Kidney epithelial cell (primary cell): ENCODE measurements around the gene SMAP2. TPM values are rescaled to one million over a fixed set of nuclear protein-coding genes. Genes with fewer than 3 reads are reported as not detected.

ENCODE experiments used
- DNase-seq: peaks from one replicate; pipeline ENCODE4 v3.0.0-alpha.2; 2010; ENCODE audit warnings: low read depth
- H3K27me3 ChIP-seq: 2 replicates; pipeline ENCODE4 v1.6.0; 2011; ENCODE audit warnings: low read length; ENCODE audit not compliant: control insufficient read depth, insufficient read depth
- H3K36me3 ChIP-seq: 2 replicates; pipeline ENCODE4 v1.5.1; 2011; ENCODE audit warnings: low read length; ENCODE audit not compliant: control insufficient read depth, insufficient read depth
- H3K4me3 ChIP-seq: 2 replicates; pipeline ENCODE4 v1.5.1; 2011; ENCODE audit warnings: low read depth, mild to moderate bottlenecking, control low read depth, low read length
- total RNA-seq: library from RNA; depleted of rRNA; stranded (reverse); fragments of >200 nt; gene quantifications from 2 replicates; pipeline ENCODE4 v1.2.3, GENCODE V29; 2015
- TF ChIP-seq, protein P1 (sequence below): IDR thresholded peaks from 2 replicates; pipeline ENCODE4 v1.5.1; 2011; ENCODE audit warnings: mild to moderate bottlenecking, moderate library complexity, low read length, control low read depth, inconsistent platforms; ENCODE audit not compliant: insufficient read depth, poor library complexity, severe bottlenecking

SMAP2 gene
- total RNA-seq, 1 donor from 2014 or later, result 13.8 TPM

DNA sequence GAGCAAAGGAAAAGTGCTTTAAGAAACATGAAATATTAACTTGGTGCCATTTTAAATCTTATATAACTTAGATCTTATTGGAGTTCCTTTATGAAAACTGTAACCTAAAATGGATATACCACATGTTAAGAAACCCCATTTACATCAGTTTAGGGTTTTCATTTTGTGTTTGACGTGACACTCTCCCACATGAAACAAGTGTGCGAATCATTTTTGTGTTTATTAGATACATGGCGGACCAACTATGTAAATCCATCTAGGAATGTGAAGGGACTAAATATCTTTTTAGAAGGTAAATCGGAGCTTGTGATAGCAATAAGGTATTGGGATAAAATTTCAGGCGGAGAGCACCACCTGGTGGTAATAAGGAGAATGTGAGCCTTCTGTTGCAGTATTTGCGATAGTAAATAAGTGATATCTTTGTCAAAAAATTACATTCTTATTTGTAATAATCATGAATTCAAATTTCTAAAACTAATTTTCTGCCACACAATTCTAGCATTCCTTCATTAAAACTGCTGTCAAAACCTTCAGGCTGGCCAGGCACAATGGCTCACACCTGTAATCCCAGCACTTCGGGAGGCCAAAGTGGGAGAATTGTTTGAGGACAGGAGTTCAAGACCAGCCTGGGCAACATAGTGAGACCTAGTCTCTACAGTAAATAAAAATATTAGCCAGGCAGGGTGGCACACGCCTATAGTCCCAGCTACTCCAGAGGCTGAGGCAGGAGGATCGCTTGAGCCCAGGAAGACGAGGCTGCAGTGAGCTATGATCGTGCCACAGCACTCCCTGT lies 31.3 kb downstream of the SMAP2 start:
- peaks cover 1% of the 10 kb centered on the region for H3K36me3 ChIP-seq
- no peak for DNase-seq
- no peak overlapping the region for H3K4me3 ChIP-seq
- H3K27me3 ChIP-seq, result no peaks in the 10 kb centered on the region
- TF ChIP-seq, protein P1, sequence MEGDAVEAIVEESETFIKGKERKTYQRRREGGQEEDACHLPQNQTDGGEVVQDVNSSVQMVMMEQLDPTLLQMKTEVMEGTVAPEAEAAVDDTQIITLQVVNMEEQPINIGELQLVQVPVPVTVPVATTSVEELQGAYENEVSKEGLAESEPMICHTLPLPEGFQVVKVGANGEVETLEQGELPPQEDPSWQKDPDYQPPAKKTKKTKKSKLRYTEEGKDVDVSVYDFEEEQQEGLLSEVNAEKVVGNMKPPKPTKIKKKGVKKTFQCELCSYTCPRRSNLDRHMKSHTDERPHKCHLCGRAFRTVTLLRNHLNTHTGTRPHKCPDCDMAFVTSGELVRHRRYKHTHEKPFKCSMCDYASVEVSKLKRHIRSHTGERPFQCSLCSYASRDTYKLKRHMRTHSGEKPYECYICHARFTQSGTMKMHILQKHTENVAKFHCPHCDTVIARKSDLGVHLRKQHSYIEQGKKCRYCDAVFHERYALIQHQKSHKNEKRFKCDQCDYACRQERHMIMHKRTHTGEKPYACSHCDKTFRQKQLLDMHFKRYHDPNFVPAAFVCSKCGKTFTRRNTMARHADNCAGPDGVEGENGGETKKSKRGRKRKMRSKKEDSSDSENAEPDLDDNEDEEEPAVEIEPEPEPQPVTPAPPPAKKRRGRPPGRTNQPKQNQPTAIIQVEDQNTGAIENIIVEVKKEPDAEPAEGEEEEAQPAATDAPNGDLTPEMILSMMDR, result peak; percentile 76

DNA sequence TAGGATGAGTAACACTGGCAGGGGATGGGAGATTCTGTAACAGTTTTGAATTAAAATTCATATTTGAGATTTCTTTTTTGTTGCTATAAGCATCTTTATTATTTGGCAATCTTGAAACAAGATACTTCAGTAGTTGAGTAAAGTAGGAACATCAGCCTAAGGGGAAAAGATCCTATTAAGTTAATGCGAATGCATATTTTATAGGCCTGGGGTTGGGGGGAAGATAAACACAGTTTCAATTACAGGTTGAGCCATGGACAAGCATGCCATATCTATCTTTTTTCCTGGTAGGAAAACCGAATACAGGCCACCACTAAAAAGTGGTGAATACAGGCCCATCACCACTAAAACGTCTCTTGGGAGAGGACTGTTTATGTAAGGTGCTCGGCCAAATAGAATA lies 32.3 kb downstream of the SMAP2 start:
- TF ChIP-seq, protein P1, result no peak
- Histone ChIP-seq H3K27me3 (no peaks in the 10 kb centered on the region), H3K36me3 (peaks cover 1% of the 10 kb centered on the region), H3K4me3 (no peak overlapping the region)
- no peak for DNase-seq

DNA sequence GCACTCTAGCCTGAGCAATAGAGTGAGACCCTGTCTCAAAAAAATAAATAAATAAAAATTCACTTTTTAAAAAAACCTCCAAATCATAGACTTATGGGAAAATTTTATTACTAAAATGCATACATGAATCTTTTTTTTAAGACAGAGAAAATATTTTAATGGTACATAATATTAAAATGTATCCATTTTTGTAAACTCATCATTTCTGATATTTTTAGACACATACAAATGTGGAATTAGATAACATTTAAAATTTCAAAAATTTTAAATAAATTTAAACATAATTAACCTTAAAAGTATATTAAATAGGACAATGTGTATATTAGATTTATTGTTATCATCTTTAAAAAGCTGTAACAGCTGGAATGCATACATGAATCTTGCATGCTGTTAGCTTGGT lies 33.9 kb downstream of the SMAP2 start:
- TF ChIP-seq, protein P1, result no peak
- no peaks in the 10 kb centered on the region for H3K27me3 ChIP-seq

DNA sequence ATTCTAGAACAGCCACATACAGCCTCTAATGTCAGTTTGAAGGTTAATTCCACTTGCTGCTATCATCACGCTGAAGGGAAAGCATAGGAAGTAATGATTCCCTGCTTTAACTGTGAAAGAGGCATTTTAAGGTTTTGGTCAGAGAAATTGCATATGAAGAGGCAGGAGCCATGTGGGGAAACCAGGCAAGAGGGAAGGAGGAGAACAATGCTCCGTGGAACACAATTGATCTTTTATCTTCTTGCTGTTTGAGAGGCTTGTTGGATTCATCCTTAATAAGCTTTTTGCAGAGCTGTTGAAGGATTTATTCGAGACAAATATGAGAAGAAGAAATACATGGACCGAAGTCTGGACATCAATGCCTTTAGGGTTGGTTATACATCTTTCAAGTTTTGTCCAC lies 35.9 kb downstream of the SMAP2 start:
- no peak for DNase-seq
- TF ChIP-seq, protein P1, result no peak
- no peaks in the 10 kb centered on the region for H3K27me3 ChIP-seq
- H3K4me3 ChIP-seq, result no peak overlapping the region
- peaks cover 1% of the 10 kb centered on the region for H3K36me3 ChIP-seq

More for the DNA sequence above, 33.9 kb downstream of the SMAP2 start:
- H3K36me3 ChIP-seq, result peaks cover 1% of the 10 kb centered on the region
- no peak overlapping the region for H3K4me3 ChIP-seq
- DNase-seq, result no peak

DNA sequence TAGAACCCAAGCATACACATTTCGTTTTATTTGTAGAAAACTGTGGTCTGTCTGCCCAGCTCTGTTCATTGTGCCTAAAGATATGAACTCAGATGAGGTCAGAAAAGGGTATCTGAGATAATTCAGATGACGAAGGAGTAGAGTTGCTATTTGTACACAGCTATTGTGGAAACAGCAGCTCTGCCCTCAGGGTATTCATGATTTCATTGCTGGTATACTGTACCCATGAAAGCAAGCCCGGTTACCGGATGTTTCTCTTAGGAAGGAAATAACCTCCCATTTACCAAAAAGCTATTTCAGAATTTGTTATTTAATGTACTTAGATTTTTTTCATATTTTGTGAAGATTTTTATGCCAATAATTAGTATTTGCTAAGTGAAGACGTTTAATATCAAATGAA lies 37.8 kb downstream of the SMAP2 start:
- TF ChIP-seq, protein P1, result no peak
- H3K36me3 ChIP-seq, result peaks cover 1% of the 10 kb centered on the region
- DNase-seq, result no peak
- no peak overlapping the region for H3K4me3 ChIP-seq
- H3K27me3 ChIP-seq, result no peaks in the 10 kb centered on the region

DNA sequence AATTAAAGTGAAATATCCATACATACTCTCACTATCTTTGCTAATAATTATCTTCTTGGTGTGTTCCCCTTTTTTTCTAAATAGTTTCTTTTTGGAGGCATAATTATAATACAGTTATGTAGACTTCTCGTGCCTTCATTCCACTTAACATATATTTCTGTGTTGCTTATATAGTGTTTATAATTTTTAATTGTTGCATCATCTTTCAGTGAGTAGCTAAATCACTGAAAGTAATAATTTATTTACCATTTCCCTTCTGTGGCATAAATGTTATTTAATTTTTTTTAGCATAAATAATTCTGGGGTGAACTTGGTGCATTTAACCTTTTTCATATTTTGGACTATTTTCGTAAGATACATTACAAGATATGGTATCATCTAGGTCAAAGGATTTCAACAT lies 38.3 kb downstream of the SMAP2 start:
- no peaks in the 10 kb centered on the region for H3K27me3 ChIP-seq

More for the DNA sequence above, 38.3 kb downstream of the SMAP2 start:
- DNase-seq, result no peak
- TF ChIP-seq, protein P1, result no peak
- Histone ChIP-seq H3K36me3 (peaks cover 1% of the 10 kb centered on the region), H3K4me3 (no peak overlapping the region)
